NOMO-1 (cell line): ENCODE data around the gene HDAC9.

Experiments used
- DNase-seq, 2 experiments: peaks; one replicate each; lab custom pipeline; 2025; ENCODE audit not compliant: unreplicated experiment in 2 of 2; lab: John Stamatoyannopoulos, UW

The HDAC9 gene

GRCh38 chr7:18552943-18553604, 57.5 kb downstream of the HDAC9 start:
- DNase-seq, result no peak

GRCh38 chr7:18553605-18554003, 58.1 kb downstream of the HDAC9 start:
- DNase-seq, result no peak

GRCh38 chr7:18555120-18555519, 59.6 kb downstream of the HDAC9 start:
- no peak for DNase-seq

GRCh38 chr7:18555968-18556367, 60.4 kb downstream of the HDAC9 start:
- no peak for DNase-seq

GRCh38 chr7:18558503-18558902, 63.0 kb downstream of the HDAC9 start:
- DNase-seq, result no peak

- DNase-seq, result no peak
Measured at GRCh38 chr7:18558910-18559309, 63.4 kb downstream of the HDAC9 start.

GRCh38 chr7:18559756-18560155, 64.2 kb downstream of the HDAC9 start:
- DNase-seq, result no peak

GRCh38 chr7:18564779-18565178, 69.2 kb downstream of the HDAC9 start:
- no peak for DNase-seq

- DNase-seq, result no peak
Measured at GRCh38 chr7:18565337-18565736, 69.8 kb downstream of the HDAC9 start.

- DNase-seq, result no peak
Measured at GRCh38 chr7:18566205-18566604, 70.7 kb downstream of the HDAC9 start.

- peak; percentile 34 to 57 for DNase-seq
Measured at GRCh38 chr7:18566829-18567228, 71.3 kb downstream of the HDAC9 start.

- no peak for DNase-seq
Measured at GRCh38 chr7:18570441-18570840, 74.9 kb downstream of the HDAC9 start.

- no peak for DNase-seq
Measured at GRCh38 chr7:18570890-18571478, 75.4 kb downstream of the HDAC9 start.

GRCh38 chr7:18572154-18572553, 76.6 kb downstream of the HDAC9 start:
- no peak for DNase-seq

- no peak for DNase-seq
Measured at GRCh38 chr7:18572885-18573284, 77.3 kb downstream of the HDAC9 start.

- no peak for DNase-seq
Measured at GRCh38 chr7:18573410-18574234, 78.1 kb downstream of the HDAC9 start.

GRCh38 chr7:18574235-18574540, 78.6 kb downstream of the HDAC9 start:
- DNase-seq, result no peak

GRCh38 chr7:18574676-18575075, 79.1 kb downstream of the HDAC9 start:
- no peak for DNase-seq

GRCh38 chr7:18575622-18576572, 80.3 kb downstream of the HDAC9 start:
- no peak for DNase-seq

- no peak for DNase-seq
Measured at GRCh38 chr7:18577096-18577771, 81.7 kb downstream of the HDAC9 start.
